ENCODE results near the gene ATP8B3.

The ATP8B3 gene

DNA sequence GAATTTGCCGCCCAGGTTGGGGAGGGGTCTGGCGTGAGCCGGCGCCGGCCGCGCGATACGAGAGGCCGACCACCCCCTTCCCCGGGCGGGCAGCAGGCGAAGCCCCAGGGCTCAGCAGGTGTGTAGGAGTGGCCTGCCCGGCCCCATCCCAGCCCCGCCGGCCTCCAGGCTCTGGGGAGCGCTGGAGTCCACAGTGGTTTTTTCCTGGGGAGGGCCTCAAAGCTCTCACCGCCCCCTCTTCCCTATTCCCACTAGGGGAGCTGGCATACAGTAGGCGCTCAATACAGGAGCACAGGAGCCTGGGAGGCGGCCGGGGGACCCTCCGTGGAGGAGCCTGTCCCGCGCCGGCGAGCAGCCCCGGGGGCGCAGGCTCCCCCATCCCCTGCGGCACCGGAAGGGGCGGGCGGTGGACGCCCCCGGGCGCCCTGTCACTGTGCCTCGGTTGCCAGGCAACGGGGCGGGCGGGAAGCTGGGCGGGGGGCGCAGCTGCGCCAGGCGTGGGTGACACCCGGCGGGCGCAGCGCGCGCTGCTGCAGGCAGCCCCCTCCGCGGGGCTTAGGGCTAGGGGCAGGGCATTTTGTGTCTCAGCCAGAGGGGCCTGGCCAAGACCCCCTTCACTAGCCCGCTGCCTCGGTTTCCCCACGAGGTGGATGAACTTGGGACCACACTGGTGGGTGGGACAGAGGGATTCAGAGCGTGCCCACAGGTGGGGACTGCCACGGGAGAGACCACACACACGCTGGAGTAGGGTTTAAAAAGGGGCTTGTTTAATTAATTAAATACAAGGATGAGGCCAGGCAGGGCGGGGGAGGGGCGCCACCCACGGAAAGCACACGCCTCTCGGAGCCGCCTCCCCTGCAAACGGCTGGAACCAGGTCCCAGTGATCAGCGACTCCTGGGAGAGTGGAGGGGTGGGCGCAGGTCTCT, 39.8 kb upstream of the ATP8B3 start:
- DNase-seq = no peak

DNA sequence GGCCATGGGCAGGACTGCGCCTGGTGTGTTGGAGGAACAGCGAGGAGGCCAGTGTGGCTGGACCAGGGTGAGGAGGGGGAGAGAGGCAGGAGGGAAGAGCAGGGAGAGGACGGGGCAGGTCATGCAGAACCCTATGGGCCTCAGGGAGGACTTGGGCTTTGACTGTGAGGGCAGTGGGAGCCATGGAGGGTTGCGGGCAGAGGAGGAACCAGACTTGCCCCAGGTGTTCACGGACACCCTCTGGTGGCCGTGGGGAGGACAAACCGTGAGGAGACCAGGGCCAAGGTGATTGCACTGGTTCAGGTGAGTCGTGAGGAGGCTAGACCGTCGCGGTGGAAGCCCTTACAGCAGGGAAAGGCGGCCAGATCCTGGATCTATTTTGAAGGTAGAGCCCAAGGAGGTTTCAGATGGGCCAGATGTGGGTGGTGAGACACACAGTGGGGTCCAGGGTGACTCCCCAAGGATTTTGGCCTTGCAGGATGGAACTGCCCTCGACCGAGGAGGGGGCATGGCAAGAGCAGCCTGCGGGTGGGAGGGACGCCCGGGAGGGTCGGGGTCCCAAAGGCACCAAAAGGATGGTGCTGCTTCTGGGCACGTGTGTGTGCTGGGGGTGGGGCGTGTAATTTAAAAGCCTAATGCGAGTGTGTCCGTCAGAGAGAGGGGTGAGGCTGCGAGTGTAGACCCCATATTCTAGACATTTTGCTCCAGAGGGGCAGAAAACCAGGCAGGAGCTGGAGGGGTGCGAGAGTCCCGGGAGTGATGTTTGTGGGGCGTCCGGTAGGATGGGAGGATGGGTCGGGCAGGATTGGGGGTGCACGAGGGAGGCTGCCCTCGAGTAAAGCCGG, 39.0 kb upstream of the ATP8B3 start:
- DNase-seq = no peak

DNA sequence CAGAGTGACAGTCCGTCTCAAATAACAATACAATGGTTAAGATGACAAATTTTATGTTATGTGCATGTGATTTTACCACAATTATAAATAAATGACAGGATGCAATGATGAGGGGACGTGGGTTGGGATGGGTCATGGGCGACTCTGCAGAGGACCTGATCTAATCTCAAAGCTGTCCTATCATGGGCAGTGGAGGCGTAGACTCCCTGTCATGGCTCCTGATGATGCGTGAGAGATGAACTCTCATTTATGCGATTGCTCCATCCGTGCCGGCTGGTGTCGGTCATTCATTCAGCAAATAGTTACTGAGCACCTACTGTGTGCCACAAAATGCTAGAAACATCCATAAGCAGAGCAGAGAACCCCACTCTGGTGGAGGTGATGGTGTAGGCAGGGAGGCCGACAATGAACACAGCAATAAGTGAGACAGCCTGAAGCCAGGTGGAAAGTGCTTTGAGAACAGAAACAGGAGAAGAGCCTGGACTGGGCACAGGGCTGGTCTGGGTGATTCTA, 37.9 kb upstream of the ATP8B3 start:
- DNase-seq = no peak

DNA sequence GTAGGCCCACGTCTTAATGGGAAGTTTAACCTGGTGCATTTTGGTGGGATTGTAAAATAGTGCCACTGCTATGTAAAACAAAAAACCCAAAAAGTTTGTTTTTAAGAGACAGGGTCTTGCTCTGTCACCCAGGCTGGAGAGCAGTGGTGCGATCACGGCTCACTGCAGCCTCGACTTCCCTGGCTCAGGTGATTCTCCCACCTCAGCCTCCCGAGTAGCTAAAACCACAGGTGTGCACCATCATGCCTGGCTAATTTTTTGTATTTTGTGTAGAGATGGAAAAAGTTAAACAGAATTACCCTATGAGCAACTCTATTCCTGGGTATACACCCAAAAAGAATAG, 37.0 kb upstream of the ATP8B3 start:
- DNase-seq = no peak

DNA sequence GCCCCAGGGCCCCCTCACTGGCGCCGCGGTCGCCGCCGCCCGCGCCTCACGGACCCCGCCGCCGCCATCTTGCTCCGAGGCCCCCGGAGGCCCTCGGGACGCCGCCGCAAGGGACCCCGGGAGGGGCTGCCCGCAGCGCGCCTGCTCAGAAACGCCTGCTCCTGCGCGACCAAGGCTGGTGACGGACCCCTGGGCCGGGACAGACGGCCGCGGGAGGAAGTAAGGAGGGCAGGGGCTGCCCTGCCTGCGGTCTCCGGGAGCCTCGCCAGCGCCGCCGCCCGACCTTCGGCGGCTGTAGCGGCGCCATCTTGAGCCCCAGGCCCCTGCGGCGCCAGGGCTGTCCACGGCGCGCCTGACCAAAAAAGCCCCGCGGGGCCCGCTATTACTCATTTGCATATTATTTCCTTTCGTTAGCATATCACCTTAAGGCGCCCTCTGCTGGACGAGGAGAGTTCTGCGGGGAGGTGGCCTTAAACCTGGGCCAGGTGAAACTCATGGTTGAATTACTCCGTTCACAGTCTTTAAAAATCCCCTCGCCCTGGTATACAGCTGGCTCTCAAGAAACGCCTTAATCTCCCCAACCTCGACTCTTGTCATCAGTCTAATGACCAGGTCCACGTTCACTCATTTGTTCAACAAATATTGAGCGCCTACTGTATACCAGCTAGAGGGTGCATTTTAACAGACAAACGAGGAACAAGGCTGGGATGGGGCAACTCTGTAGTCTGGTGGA, 36.5 kb upstream of the ATP8B3 start, which contains the start of gene REXO1:
Gene REXO1 (minus strand): TSS at position 85 of the 733 bp plus-strand sequence. CDS start 125 bp downstream, outside the sequence.
- DNase-seq = peak; percentile 98

DNA sequence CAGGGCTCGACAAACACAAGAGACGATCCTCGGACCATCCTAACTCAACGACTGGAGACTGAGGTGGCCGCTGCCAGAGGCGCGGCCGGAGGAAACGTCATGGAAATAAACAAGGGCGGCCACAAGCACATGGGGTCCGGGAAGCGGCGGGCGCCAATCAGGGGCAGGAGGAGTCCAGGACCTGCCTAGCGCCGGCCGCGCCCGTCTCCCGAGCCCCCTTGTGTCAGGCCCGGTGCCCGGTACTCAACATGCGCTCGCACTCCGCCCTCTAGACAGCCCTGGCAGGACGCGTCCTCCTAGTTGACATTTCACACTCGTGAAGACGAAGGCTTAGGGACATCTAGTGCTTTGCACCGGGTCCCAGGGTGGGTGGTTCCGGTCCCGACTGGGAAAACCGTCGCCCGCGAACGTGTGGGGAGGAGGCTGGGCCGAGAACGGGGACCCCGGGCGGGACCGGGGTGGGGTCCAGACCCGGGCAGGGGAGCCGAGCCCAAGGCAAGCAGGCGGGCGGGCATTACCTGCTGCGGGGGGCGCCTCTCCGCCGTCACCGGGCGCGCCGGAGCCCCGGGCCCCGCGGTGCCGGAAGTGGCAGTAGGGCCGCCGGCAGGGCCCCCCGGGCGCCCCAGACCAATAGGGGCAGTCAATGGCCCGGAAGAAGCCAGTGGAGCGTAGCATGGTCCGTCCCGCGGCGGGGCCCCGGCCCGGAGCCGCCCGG, 35.8 kb upstream of the ATP8B3 start:
- peak; percentile 55 for DNase-seq

DNA sequence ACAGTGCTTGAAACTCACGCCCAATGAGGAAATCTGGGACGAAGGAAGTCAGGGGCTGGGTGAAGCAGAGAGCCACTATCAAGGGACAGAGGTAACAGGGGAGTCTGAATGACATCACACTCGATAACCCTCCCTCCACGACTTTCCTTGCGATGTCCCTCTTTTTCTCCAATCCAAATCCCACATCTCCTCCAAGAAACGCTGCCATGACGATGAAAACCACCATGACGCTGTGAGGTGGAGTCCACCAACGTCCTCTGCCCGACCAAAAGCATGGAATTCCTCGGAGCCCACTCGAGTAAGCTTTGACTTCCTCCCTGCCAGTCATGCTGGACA, 35.2 kb upstream of the ATP8B3 start:
- DNase-seq = no peak

DNA sequence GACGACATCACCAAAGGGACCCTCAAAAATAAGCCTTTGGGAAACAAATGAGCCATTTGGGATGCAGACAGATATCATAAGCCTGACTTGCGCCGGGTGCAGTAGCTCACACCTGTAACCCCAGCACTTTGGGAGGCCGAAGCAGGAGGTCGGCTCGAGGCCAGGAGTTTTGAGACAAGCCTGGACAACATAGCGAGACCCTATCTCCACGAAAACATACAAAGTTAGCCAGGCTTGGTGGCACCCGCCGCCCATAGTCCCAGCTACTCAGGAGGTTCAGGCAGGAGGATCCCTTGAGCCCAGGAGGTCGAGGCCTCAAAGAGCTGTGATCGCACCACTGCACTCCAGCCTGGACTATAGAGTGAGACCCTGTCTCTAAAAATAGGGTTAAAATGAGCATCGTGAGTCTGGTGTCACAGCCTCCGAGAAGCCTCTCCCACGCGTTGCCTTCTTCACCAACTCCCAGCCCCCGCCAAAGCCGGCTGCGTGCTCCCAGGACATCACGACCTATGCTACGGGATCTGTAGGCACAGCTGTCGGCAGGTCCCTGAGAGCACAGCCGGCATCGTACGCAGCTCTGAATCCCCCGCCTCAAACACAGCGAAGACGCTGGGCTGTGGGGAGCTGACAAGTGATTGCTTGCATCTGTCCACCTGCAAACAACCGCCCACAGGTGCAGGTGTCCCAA, 34.6 kb upstream of the ATP8B3 start:
- DNase-seq = no peak

DNA sequence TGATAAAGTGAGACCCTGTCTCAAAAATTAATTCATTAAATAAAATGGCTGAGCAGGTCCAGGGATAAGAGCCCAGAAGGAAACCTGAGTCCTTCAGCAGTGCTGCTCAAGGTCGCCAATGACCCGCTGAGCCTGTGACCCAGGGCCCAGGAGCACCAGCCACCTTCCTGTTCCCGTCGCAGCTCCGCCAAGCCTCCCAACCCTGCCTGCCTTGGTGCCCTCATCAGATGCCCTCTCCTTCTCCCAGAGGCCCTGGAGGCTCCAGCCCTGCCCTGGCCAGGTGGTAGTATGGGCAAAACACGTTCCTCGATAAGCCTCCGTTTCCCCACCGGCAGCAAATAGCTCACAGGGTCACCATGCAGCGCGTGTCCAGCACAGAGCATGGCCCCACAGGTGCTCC, 33.6 kb upstream of the ATP8B3 start:
- DNase-seq = no peak

DNA sequence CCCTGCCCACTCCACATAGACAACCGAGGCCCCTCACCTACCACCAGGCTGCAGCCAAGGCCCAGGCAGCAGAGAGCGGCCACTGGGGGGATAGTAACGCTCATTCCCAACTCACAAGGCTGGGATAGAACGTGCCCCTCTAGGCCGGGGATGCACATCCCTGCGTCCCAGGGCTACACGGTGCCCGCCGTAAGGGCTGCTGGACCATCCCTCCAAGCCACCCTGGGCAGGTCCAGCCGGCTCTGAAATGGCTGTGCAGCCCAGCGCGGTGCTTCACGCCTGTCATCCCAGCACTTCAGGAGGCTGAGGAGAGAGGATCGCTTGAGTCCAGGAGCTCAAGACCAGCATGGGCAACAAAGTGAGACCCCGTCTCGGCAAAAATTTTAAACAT, 33.0 kb upstream of the ATP8B3 start:
- no peak for DNase-seq

DNA sequence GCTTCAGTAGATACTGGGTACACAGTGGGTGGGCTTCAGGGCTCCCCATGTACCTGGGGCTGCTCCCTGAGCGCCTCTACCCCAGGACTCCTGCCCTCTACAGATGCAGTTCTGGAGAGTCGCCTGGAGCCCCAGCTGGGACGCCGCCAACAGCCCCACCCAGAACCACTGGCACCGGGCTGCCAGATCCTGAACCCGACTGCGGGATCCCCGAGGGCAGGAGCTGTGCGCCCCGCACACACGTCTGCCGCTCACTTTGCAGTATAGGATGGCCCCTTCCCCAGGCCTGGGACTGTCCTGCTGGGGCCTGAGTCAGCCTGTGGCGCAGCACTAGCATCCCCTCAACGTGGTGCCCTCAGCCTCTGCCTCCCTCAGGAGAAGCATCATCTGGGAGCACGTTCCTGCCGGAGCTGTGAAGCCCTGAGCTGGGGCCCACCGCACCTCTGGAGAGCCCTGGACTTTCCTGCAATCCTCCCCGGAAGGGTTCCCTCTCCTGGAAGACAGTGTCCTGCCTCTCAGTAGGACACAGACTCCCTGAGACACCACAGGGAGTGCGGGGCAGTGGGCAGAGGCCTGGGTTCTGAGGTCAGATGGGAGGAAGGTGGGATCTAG, 32.5 kb upstream of the ATP8B3 start:
- no peak for DNase-seq

DNA sequence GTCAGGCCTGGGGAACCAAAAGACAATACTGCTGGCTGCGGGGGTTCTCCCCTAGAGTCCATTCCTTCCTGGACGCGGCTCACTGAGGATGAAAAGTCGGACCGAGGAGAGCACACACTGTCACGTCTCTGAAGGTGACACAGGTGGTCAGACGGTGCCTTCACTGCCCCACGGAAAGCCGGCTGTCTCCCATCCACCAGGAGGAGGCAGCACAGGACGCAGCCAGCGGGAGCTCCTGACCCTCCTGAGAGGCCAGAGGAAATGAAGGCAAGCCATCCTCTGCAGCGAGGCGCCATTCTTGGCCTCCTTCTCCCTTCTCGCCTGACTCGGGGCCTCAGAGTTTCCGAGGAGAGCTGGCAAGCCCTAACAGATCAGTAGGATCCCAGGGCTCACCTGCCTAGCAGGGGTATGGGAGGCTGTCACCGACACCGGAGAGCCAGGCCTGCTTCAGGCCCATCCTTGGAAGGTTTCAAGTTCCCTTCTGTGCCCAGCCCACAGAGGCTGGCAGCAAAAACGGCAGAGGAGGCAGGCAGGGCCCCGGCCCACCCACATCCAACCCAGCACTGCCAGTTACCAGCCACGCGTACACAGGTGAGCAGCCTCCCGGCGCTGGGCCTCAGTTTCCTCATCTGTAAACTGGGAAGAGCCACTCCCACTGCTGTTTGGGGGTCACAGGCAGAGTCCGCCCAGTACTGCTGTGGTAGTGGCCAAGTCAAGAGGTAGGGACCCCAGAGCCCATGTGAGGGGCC, 31.7 kb upstream of the ATP8B3 start:
- no peak for DNase-seq

DNA sequence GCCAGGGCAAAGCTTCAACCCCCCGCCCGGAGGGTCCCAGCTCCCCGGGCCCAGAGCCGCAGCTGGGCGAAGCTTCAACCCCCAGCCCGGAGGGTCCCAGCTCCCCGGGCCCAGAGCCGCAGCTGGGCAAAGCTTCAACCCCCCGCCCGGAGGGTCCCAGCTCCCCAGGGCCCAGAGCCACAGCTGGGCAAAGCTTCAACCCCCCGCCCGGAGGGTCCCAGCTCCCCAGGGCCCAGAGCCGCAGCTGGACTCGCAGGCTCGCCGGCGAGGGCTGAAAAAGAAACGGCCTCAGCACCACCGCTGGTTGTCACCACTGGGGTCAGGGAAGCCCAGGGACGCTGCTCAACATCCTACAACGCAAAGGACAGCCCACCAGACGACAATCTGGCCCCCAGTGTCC, 31.0 kb upstream of the ATP8B3 start:
- DNase-seq = no peak

DNA sequence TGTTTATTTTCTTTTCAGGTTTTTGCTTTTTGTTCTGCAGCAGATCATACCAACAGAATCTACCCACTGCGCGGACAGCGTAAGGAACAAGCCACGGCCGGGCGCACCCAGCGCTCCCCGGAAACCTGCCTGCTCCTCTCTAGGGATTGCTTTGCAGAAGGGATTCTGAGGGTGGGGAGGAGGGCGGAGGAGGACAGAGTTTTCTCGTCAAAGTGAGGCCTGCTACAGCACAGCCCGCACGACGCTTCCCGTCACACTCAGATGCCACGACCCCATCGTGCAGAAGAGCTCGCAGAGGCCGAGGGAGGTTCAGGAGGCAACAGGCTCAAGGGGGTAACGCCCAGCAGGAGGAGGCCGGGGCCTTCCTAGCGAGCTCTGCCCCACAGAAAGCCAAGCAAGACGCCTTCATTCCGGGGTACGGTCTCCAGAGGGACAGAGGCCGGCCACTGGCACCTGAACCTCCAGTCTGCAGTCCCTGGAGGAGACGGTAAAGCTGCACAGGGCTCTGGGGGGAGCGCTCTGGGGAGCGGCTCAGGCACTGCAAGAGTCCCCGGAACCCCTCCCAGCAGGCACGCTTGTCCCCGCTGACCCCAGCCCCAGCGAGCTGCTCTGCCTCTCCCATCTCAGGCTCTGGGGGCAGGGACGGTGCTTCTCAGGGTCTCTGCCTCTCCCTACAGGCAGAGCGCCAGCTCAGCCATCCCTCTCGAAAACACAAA, 29.3 kb upstream of the ATP8B3 start:
- no peak for DNase-seq

DNA sequence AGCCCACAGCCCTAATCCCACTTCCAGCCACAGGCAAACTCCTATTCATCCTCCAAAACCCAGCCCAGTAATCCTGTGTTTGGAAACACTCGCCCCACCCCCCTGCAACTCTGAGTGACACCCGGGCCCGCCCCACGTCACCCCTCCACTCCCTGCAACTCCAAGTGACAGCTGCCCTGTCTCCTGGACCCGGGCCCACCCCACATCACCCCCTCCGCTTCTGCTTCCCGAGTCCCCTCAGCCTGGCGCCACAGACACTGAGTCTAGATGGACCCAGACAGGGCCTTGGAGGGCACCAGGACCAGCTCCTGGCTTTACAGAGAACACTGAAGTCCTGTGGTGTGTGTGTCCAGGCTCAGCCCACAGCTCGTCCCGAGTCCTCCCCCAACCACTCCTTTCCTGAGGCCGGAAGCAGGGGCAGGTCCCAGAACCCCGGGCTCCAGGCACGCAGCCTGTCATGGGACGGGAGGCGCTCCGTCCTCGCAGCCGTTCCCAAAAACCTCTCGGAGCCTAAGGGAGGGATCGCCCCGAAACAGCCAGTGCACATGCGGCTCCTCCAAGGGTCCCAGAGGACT, 28.6 kb upstream of the ATP8B3 start:
- no peak for DNase-seq

DNA sequence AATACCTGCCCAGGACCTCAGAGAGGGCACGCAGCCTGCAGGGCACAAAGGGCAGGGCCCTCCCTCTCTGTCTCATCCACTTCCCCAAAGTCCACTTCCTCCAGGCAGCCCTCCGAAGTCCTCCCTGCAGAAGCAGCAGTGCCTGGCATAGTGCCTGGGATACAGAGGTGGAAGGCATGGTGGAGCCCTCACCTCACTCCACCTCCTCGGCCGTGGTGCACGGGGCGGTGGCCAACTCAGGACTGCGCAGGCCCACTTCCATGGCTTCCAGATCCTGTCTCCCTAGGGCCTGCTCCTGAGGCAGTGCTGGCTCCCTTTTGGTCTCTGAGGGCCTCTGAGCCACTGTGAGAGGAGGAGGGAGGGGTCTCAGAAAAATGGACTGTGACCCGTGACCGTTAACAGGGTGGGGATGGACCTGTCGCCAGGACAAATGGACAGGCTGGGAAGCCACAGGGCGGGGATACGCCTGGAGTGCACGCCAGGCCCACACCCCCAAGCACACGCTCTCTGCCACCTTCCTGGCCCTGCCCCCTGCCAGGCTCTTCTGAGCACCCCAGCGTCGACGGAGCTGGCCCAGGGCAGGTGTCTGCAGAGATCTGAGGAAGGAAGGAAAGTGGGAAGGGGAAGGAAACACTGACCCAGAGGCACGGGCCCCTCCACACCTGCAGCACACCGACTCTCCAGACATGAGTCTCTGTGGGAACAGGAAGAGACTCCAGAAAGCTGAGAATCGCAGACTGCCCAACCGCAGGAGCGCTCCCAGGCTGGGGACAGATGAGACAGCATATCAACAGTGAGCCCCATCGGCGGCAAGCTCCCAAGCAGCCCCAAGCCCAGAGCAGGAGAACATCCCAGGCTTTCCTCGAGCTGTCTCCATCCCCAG, 27.8 kb upstream of the ATP8B3 start:
- no peak for DNase-seq

DNA sequence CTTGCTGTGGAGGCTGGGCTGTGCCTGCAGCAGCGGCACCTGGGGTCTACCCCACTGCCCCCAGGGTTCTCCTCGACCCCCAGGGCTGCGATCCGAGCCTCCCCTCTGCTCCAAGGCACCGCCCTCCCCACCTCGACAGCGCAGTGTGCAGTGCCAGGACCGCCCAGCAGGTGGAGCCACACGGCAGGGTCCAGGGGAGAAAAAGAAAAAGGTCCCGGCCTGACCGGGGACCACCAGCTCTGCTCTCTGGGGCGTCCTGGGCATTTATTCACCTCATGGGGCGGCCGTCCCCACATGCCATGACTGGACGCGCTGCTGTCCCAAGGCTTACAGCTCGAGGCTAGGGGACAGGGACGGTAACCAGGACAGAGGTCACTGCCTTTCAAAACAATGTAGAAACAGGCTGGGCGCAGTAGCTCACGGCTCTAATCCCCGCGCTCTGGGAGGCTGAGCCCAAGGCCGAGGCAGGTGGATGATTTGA, 25.6 kb upstream of the ATP8B3 start:
- DNase-seq = peak; percentile 77

DNA sequence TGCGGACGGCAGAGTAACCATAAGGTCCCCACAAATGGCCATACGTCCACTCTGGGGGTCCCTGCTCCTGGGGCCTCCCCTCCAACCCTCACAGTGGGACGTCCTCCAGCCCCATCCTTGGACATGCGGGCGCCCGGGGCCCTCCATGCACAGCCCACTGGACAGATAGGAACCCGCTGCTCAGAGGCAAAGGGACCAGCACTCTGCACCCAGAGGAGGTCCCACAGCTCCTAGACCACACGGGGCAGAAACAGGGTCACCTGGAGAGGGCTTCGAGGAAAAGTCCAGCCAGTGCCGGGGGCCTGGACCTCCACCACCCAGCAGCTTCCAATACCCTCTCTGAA, 25.1 kb upstream of the ATP8B3 start:
- no peak for DNase-seq

Measured in activated CD4-positive, CD25-positive, alpha-beta regulatory T cell treated with anti-CD3 and anti-CD28 coated beads, Interleukin-2, amount 50 U/mL, for 72 hours (primary cell).